Nasal cavity respiratory epithelium epithelial cell of viscerocranial mucosa (primary cell): ENCODE results near the gene C1orf159. TPM values are rescaled to one million over a fixed set of nuclear protein-coding genes. Genes with fewer than 3 reads are reported as not detected.

Source experiments
- total RNA-seq: library from RNA; depleted of rRNA; stranded (reverse); fragments of >200 nt; gene quantifications from 2 replicates; pipeline ENCODE4 v1.2.3, GENCODE V29; 2014

Gene C1orf159
- total RNA-seq, result 6.5 and 9.3 TPM in 2 replicates

GRCh38 chr1:1115786-1116700 lies at the start of gene C1orf159:
C1orf159 (minus strand) TSS chr1:1116089; CDS start chr1:1091543, 24,546 bp downstream.

GRCh38 chr1:1073743-1074587 lies 41.9 kb downstream of the C1orf159 start, which contains the start of gene RNF223:
RNF223 (minus strand) TSS chr1:1074306; CDS start chr1:1072566, 1,740 bp downstream.

Other genes with a start within 250 kb of the C1orf159 start
- under 0.01 TPM in 2 replicates for gene SAMD11, start 192.2 kb downstream of the C1orf159 start, total RNA-seq
- gene NOC2L, start 156.8 kb downstream of the C1orf159 start, total RNA-seq, result 110 and 135 TPM in 2 replicates
- 3.1 and 7.7 TPM in 2 replicates for gene KLHL17, start 155.5 kb downstream of the C1orf159 start, total RNA-seq
- 4.4 and 6.2 TPM in 2 replicates for gene PLEKHN1, start 149.6 kb downstream of the C1orf159 start, total RNA-seq
- gene PERM1, start 134.0 kb downstream of the C1orf159 start, total RNA-seq, result 0.07 TPM in 1 of 2 replicates, not detected in the other
- gene HES4, start 116.0 kb downstream of the C1orf159 start, total RNA-seq, result 34.5 and 46.5 TPM in 2 replicates
- 25.1 and 119 TPM in 2 replicates for gene ISG15, start 102.6 kb downstream of the C1orf159 start, total RNA-seq
- 157 and 485 TPM in 2 replicates for gene AGRN, start 96.0 kb downstream of the C1orf159 start, total RNA-seq
- gene RNF223, start 41.8 kb downstream of the C1orf159 start, total RNA-seq, result 2.6 and 14.7 TPM in 2 replicates
- gene TTLL10, start 57.8 kb upstream of the C1orf159 start, total RNA-seq, result 0.28 TPM in 1 of 2 replicates, not detected in the other
- gene TNFRSF18, start 90.5 kb upstream of the C1orf159 start, total RNA-seq, result 0.34 and 1.5 TPM in 2 replicates
- gene TNFRSF4, start 98.1 kb upstream of the C1orf159 start, total RNA-seq, result 0.14 TPM in 1 of 2 replicates, not detected in the other
- gene SDF4, start 115.9 kb upstream of the C1orf159 start, total RNA-seq, result 76.9 and 124 TPM in 2 replicates
- gene B3GALT6, start 116.1 kb upstream of the C1orf159 start, total RNA-seq, result 24.4 and 25.6 TPM in 2 replicates
- 0.93 and 1.4 TPM in 2 replicates for gene C1QTNF12, start 130.6 kb upstream of the C1orf159 start, total RNA-seq
- 46.3 and 60.5 TPM in 2 replicates for gene UBE2J2, start 157.8 kb upstream of the C1orf159 start, total RNA-seq
- 0.68 and 1.4 TPM in 2 replicates for gene SCNN1D, start 164.3 kb upstream of the C1orf159 start, total RNA-seq
- gene ACAP3, start 191.8 kb upstream of the C1orf159 start, total RNA-seq, result 17.4 and 57.2 TPM in 2 replicates
- 16.9 and 25.6 TPM in 2 replicates for gene PUSL1, start 192.5 kb upstream of the C1orf159 start, total RNA-seq
- 55.4 and 66.1 TPM in 2 replicates for gene INTS11, start 208.6 kb upstream of the C1orf159 start, total RNA-seq
- gene CPTP, start 208.7 kb upstream of the C1orf159 start, total RNA-seq, result 19.8 and 32.1 TPM in 2 replicates
- under 0.01 and 0.36 TPM in 2 replicates for gene TAS1R3, start 215.2 kb upstream of the C1orf159 start, total RNA-seq
- gene DVL1, start 233.3 kb upstream of the C1orf159 start, total RNA-seq, result 204 and 206 TPM in 2 replicates
- gene MXRA8, start 242.5 kb upstream of the C1orf159 start, total RNA-seq, result 0.34 and 1.1 TPM in 2 replicates